HL-60/S4 (cell line): ENCODE data around the gene NUP37.

Source experiments
- in situ Hi-C: fragments of 300-500 bp; cut with MboI; formaldehyde crosslinking; loops from 2 replicates; pipeline ENCODE4 v1.14.3; 2022; ENCODE audit warnings: low sequenced_read_pairs

The NUP37 gene

GRCh38 chr12:102031852-102032251, 88.1 kb downstream of the NUP37 start:
- in situ Hi-C loops: no loop called here

- in situ Hi-C loops: no loop called here
Observed at GRCh38 chr12:102029141-102029540, 90.8 kb downstream of the NUP37 start.

DNA sequence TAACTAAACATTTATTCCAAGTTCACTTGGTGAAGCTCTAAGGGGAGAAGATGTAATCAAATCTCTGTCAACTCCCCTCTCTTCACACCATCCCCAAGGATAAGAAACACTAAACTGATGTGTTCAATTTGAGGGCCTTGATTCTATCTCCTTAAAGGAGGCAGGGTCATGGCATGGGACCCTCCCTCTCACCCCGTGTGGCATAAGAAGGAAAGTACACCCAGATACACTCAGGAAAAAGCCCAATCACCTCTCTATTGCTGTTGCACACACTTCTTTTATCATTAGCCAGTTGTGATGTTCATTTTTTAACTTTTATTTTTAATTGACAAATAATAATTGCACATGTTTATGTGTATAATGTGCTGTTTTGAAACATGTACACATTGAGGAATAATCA, 93.2 kb downstream of the NUP37 start:
- in situ Hi-C loops: no loop called here

- in situ Hi-C loops: no loop called here
Observed at GRCh38 chr12:102024765-102025164, 95.1 kb downstream of the NUP37 start.

DNA sequence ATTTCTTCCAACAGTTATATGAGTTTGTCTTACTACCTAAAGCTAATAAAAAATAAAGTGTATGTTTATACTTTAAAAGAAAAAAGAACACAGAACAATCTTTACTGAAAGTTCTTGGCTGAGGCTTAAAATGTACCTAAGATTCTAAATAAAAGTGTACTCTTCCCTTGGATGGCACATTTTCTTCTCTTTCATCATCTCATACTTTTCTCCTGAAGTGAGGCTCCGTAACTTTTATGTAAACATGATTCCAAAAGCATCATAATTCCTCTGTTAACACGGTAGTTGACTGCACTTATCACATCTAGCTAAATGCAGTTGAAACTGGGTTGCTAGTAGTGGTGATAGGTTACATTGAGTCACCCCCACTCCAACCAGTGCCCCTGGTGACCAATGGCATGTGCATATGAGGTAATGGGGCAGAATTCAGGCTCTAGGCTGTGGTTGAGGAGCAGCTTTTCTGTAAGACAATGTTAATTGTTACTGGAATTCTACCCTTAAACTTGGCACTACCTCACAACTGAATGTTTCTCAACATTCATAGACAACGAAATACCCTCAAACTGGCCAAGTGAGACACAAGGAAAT, 96.5 kb downstream of the NUP37 start:
- in situ Hi-C loops: no loop called here
